Renal cortex interstitium (tissue), 11 donors: Measurements from ENCODE around the gene ACBD4. TPM values are rescaled to one million over a fixed set of nuclear protein-coding genes. Genes with fewer than 3 reads are reported as not detected.

ENCODE experiments used
- DNase-seq, 11 donors: peaks; one replicate each; pipeline ENCODE4 v3.0.0-alpha.2; 2013; ENCODE audit warnings: low read depth in 9 of 11, low spot score in 4 of 11; ENCODE audit errors: extremely low read depth in 1 of 11
- polyA plus RNA-seq, 3 donors: library from polyadenylated mRNA; unstranded; fragments of 120-200 nt; gene quantifications; one replicate each; pipeline ENCODE4 v1.2.1, GENCODE V29; 2013; ENCODE audit not compliant: insufficient read length in 3 of 3

Gene ACBD4
- polyA plus RNA-seq, 3 donors, result 9.0 to 18.5 (median 11.0) TPM

- no peak for DNase-seq
Observed at GRCh38 chr17:45129940-45130680, 5.4 kb upstream of the ACBD4 start.

DNA sequence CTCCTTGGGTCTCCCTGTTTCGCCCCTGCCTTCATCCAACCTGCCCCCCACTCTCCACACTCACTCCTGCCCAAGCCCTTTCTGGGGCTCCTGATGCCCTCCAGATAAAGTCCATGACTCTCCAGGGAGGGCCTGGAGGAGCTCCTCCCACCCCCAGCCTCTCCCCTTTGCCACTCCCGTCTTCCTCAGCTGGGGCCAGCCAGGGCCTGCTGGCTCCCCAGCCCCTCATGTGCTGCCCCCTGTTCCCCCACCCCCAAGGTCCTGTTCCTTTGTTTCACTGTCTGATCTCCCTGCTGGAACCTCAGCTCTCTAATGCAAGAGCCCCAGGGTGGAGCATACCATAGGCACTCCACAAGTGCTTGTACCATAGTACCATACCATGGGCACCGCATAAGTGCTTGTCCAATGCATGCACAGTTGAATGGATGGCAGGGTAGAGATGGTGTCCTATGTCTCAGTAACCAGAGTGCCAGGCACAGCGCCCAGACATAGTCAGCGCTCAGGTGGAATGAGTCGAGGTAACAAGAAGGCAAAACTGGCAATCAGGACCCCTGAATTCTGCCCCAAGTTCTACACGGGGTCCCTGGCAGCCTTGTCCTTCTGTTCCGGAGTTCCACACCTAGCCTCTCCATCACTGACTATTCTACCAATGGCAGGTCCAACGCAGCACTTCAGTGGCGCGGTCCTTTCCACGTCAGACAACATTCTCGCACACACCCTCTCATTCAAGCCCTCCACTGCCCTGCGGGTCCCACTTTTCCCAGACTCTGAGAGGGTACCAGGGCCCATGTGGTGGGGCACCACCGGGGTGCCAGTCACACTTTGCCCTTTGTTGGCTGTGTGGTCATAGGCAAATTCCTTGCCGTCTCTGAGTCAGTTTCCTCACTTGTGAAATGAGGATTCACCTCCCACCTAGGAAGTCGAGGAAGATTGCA lies 4.5 kb upstream of the ACBD4 start:
- no peak for DNase-seq

- DNase-seq, result peak in 2 of 11 donors; percentile 39 to 64
Observed at GRCh38 chr17:45131616-45132319, 3.7 kb upstream of the ACBD4 start.

DNA sequence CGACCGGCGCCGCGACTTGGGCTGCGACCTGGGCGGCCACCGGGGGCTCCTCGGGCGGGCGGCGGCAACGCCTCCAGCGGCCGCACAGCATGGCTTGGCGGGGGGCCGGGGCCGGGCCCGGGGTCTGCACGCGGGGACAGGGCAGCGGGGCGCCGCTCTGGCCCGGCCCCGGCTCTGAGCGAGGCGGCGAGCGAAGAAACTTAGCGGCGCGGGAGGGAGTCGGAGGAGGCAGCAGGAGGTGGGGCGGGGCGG lies 3.2 kb upstream of the ACBD4 start, which contains the start of gene PLCD3:
Gene PLCD3, minus strand, starts transcription at position 196 of the 252 bp plus-strand sequence. Its CDS starts 105 bp downstream, at position 91.
- no peak for DNase-seq

- peak in 4 of 11 donors; percentile 67 to 76 (median 72) for DNase-seq
Observed at GRCh38 chr17:45132572-45133463, 2.7 kb upstream of the ACBD4 start.

- DNase-seq, result no peak
Observed at GRCh38 chr17:45135978-45136791, 698 bp downstream of the ACBD4 start.

- no peak for DNase-seq
Observed at GRCh38 chr17:45136846-45137560, 1.5 kb downstream of the ACBD4 start.

DNA sequence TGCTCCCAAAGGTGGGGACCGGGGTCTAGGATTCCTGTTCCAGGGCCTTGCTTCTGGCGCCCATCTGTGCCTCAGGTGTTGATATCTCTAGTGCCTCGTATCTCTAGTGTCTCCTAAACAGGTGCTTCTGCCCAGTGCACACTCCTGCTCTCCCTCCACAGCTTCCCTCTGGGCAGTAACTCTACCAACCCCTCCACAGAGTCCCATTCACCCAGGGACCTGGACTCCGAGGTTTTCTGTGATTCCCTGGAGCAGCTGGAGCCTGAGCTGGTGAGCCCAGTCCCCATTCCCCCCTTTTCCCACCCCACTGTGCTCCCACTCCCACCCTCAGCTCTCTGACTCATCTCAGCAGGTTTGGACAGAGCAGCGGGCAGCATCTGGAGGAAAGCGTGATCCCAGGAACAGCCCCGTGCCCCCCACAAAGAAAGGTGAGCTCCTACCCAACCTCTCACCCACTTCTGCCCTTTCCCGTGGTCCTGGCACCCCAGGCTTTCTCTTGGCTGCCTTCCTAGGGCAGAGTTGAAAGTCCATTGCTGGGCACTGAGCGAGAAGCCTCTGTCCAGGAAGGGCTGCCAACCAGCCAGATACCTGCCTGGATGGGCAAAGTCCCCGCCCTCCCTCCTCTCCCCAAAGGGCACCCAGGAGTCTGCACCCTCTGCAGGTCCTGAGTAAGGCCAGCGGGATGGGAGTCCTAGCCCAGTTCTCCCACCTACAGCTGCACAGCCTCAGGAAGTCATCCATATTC lies 2.2 kb downstream of the ACBD4 start:
- no peak for DNase-seq

DNA sequence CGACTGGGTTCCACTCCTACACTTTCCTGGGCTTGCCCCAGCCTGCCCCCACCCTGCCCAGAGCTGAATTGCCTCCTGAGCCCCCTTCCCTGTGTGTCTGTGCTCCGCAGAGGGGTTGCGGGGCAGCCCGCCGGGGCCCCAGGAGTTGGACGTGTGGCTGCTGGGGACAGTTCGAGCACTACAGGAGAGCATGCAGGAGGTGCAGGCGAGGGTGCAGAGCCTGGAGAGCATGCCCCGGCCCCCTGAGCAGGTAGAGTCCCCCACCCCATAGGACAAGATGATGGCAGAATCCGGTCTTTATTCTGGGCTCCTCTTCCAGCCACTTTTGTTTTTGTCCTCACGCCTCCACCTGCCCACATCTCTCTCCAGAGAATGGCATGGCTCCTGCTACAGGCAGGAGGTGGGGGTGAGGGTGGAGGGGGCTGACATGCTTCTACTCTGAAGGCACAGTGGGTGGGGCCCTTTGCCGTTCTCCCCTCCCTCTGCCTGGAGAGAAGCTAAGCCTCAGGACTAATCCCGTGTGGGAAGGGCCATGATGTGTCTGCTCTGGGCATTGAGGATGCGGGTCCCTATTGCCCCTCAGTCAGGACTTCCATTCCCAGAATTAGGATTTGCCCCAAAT lies 3.5 kb downstream of the ACBD4 start:
- no peak for DNase-seq

GRCh38 chr17:45139533-45139920 lies 4.0 kb downstream of the ACBD4 start:
- DNase-seq, result no peak

GRCh38 chr17:45143094-45143670 lies 7.7 kb downstream of the ACBD4 start:
- no peak for DNase-seq

DNA sequence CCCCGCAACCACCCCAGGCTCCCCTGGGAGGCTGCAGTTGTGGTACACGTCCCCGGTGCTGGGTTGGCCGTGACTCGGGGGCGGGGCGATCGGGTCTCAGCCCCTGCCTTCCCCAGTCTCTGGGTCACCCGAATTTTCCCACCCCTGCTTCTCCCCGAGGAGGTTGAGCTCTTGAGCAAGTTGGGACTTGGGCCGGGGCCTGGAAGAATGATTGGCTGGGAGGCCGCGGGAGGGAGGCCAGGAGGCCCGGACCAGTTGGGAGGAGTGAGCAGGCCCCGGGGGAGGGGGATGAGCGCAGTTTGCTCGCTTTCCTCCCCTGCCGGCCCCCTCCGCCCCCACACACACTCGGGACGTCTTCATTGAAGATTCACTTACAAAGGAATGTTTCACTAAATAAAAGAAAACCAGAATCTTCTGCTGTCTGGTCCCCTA lies 8.3 kb downstream of the ACBD4 start:
- DNase-seq, result peak in 6 of 11 donors; percentile 62 to 79 (median 66)

- peak in 2 of 11 donors; percentile 48 to 67 for DNase-seq
Observed at GRCh38 chr17:45144199-45145034, 8.9 kb downstream of the ACBD4 start.

DNA sequence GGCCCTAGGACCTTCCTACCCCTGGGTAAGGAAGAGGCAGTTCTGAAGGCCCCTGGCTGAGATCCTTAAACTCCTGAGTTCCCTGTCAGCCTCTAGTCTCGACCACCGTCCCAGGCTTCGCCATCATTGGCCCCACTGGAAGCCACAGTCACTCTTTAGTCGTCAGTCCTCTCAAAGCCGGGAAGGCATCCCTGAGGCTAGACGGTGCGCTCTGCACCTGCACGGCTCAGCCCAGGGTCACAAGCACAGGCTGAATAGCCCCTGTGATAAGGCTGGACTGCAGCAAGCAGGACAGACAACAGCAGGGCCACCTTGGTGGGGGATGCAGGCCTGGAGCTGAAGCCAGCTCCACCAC lies 9.5 kb downstream of the ACBD4 start:
- DNase-seq, result no peak

DNA sequence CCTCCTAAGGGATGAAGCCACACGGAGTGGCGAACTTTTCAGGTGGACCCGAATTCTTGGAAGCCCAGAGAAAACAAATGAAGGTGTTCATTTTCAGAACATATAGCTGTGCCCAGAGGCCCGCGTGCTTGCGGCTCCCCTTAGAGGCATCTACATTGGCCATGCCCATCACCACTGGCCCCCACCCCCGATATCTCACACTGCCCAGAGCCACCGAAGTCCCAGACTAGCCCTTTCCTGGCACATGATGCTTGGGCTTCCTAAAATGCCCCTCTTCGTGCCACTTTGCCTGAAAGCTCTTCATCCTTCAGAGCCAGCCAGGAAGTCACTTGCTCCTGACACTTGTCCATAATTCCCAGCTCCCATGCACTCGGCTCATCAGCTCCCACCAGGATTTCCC lies 10.7 kb downstream of the ACBD4 start:
- DNase-seq, result no peak
